Activated CD8-positive, alpha-beta memory T cell treated with anti-CD3 and anti-CD28 coated beads, Interleukin-2, amount 50 U/mL, for 1 hour (primary cell): ENCODE data around the gene RPS15.

Source experiments
- DNase-seq: peaks from one replicate; pipeline ENCODE4 v3.0.0-alpha.2; 2020; ENCODE audit errors: extremely low read depth

The RPS15 gene

DNA sequence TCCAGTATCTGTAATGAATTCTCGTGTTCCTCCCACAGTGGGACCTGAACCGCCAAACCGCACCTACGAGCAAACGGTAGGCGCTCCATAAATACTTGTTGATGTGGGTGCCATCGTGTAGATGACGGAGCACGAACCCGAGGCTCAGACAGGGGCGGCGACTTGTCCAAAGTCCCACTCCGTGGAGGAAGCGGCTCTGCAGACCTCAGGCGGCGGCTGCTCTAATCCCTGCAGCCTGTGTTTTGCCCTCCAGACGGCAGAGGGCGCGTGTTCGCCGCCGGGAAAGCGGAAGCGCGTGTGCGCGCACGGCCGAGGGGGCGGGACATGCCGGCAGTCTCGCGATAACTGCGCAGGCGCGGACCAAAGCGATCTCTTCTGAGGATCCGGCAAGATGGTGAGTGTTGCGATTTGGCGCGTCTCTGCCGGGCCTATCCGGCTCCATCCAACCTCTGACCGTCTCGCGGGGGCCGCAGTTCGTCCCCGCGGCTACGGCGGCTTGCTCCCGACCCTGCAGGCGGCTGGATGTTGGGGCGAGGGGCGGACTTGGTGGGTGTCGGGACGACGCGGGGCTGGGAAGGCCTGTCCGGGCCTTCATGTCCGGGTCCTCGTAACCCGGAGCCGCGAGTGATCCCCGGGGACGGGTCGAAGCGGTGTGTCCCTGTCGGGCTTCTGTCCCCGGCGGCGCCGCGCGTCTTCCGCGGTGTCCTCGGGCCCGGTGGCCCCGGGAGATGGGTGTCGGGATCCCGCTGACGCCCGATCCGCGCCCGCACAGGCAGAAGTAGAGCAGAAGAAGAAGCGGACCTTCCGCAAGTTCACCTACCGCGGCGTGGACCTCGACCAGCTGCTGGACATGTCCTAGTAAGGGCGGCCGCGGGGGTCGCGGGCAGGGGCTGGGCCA, at the start of gene RPS15:
Gene RPS15 (plus strand): TSS at position 362 of the 898 bp plus-strand sequence. CDS start 30 bp downstream, at position 392.
- DNase-seq = peak; percentile 87

DNA sequence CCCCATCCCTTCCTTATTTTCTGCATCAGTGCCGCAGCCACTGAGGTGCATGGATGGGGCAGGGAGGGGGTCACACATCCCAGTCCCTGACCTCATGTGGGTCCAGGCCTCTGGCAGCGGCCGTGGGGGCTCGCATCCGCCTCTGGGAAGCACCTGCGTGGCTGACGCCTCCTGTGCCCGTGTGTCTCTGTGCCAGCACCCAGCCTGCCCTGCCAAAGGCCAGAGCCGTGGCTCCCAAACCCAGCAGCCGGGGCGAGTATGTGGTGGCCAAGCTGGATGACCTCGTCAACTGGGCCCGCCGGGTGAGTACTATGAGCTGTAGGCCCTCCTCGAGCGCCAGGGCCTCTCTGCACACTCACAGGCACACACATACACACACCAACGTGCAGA, 49.6 kb upstream of the RPS15 start:
- DNase-seq = no peak

DNA sequence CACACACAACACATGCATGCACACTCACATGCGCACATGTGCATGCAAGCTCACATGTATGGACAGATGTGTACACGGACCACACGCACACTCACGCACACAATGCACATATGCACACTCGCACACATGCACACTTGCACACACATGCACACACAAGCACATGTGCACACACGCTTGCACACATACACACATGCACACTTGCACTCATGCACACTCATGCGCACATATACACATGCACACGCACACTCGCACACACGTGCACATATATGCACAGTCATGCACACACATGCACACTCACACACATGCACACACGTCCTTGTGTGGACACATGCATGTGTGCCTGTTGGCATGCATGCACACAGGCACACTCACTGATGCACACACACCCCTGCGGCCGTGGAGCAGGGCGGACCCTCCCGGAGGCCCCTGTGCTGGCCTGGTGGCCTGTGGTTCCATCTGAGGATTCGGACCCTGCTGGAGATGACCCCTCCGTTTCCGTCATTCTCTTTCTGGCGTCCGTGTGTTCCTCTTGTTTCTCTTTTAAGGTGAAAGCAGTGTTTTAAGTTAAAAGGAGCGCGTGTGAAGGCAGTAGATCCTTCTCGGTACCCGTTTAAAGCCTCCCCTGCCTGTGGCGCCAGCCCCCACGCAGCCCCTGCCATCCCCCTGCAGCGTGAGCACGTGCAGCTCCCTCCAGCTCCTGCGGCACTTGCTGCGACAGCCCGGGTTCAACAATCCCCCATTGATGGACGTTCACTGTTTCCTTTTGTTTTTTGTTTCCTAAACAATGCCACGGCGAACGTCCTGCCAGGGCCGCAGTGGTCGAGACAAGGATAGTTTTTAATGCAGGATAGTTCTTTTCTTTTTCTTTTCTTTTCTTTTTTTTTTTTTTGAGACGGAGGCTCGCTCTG, 48.9 kb upstream of the RPS15 start:
- no peak for DNase-seq

DNA sequence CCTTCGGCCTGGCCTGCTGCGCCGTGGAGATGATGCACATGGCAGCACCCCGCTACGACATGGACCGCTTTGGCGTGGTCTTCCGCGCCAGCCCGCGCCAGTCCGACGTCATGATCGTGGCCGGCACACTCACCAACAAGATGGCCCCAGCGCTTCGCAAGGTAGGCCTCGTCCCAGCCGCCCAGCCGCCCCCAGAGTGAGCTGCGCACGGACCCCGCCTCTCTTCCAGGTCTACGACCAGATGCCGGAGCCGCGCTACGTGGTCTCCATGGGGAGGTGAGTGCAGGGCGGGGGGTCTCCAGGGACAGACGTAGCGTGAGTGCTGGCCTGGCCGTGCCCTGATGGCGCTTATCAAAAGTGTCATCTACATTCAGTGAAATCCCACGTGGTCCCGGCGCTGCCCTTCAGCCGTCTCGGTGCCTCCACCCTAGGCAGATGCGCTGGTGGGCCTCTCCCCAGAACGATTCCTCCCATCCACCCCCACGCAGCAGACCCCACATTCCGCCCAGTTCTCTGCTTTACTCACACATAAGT, 47.2 kb upstream of the RPS15 start:
- no peak for DNase-seq

DNA sequence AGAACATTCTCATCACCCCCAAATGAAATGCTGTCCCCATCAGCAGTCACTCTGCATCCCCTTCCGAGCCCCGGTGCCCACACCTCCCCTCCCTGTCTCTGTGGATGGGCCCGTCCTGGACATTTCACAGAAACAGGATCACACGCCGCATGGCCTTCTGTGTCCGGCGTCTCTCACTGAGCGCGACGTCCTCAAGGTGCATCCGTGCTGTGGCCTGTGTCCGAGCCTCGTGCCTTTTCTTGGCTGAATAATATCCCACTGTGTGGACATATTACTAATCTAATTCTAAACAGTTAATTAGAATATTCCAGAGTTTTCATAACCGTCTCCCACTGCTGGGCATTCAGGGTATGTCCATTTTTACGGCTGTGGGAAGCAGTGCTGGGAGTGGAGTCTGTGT, 45.8 kb upstream of the RPS15 start:
- no peak for DNase-seq

DNA sequence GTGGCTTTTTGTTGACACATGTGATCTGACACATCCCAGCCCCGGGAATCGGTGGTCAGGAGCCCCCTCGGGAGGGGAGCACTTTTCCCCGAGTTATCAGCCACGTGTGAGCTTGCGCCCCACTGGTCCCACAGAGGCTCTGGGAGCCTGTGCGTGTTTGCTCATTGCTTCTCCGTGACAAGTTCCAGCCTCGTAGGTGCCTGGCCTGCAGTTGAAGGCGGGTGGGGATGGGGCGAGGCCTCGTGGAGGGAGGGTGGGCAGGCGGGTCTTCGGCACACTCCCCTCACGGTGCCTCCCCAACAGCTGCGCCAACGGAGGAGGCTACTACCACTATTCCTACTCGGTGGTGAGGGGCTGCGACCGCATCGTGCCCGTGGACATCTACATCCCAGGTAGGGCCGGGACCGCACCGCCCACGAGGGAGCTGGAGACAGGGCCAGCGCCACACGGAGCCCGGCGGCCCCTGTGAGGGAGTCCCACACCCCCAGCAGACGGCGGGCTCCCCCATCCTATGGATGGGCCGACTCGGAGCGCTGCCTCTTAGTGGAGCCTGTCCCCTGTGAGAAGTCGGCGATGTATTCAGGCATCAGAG, 45.2 kb upstream of the RPS15 start:
- no peak for DNase-seq

DNA sequence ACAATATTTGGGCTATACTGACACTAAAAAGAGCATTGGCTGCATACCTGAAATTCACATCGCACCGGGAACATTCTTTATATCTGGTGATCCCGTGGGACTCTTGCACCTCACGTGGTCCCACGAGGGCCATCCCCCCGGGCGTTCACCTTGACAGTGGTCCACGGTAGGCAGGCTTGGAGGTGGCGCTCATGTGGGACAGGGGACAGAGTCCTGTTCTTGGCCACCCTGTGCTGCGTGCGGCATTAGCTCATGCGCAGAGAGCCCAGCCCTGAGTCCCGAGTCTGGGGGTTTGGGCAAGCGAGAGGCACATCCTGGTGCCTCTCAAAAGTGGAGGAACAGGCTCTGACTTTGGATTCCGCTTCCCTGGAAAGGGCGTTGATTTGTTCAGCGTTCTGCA, 44.4 kb upstream of the RPS15 start:
- no peak for DNase-seq

DNA sequence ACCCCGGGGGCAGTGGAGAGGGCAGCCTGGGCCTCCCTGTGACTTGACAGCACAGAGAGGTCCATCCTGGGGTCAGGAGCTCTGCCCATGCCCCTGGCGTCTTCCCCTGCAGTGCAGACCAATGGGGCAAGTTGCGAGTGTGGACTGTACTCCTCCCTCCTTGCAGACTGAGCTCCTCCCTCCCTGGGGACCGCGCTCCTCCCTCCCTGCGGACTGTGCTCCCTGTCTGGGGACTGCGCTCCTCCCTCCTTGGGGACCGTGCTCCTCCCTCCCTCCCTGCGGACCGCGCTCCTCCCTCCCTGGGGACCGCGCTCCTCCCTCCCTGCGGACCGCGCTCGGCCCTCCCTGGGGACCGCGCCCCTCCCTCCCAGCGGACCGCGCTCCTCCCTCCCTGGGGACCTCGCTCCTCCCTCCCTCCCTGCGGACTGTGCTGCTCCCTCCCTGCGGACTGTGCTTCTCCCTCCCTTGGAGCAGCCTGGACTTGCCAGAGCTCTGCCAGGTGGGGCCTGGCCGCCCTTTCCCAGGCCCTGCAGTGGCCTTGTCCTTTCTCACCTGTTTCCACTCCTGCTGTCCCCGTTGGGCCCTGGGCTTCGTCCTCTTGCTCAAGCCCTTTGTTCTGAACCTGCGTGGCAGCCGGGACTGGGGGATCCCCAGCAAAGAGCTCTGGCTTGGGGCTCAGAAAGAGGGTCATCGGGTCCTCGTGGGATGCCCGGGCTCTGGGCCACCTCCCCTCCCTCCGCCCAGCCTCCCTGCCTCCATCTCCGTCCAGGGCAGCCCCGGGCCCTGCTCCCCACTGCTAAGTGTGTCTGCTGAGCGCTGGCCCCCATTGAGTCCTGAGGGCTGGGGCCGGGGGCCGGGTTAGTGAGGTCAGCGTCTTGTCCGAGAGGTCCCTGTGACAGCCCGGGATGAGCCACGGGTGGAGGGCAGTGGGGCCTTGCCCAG, 43.7 kb upstream of the RPS15 start:
- DNase-seq = no peak

DNA sequence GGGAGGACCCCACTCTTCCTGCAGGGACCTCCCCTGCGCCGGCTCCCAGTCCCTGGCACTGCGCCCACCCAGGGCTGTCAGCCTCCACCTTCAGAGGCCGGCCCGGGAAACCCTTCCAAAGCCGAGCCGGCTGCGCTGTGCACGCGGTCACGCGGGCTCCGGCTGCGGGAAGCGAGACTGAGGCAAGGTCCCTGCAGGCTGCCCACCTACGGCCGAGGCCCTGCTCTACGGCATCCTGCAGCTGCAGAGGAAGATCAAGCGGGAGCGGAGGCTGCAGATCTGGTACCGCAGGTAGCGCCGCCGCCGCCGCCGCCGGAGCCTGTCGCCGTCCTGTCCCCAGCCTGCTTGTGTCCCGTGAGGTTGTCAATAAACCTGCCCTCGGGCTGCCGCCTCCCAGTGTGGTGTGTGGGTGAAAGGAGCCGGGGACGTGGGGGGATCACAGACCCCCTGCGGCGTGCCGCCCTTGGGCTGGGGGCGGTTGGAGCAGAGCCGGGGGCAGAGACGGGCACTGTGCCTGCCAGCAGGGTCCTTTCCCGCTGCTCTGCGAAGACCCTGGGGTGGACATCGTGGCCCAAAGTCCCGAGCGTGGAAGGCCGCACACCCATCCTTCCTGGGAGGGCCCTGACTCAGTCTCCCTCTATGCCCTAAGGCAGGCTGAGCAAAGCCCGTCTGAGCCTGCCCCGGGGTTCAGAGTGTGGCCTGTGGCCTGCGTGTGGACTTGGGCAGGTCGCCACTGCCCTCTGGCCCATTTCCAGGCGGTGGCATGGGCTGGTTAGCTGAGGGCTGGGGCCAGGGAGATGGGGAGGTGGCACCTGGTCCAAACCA, 42.8 kb upstream of the RPS15 start:
- no peak for DNase-seq

DNA sequence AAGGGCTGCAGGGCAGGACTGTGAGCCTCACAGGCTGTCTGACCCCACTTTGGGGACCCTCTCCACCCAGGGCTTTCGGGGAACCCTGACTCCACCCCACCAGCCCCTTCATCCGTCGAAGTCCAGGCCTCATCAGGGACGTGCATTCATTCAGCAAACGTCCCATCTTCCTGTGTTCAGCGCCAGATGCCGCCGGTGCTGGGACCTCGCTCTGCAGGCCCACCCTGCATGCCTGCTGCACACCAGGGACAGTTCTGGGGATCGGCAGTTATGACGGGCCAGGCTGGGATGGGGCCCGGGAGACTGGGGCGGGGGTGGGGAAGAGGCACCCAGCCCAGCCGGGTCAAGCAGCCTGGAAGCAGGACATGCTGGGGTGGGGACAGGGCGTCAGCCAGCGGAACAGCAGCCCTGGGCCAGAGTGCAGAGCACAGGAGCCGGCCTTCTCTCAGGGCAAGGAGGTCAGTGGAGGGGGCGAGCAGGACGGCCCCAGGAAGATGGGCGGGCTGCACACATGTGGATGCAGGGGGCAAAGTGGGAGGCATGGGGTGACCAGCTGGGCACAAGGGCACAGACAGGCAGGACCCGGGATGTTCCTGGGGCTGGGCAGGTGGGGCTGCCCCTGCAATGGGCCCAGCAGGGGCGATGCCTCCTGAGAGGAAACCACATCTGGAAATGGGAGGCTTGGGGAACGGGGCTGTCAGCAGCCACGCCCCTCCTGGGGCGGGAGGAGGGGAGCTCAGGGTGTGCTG, 42.0 kb upstream of the RPS15 start:
- no peak for DNase-seq

DNA sequence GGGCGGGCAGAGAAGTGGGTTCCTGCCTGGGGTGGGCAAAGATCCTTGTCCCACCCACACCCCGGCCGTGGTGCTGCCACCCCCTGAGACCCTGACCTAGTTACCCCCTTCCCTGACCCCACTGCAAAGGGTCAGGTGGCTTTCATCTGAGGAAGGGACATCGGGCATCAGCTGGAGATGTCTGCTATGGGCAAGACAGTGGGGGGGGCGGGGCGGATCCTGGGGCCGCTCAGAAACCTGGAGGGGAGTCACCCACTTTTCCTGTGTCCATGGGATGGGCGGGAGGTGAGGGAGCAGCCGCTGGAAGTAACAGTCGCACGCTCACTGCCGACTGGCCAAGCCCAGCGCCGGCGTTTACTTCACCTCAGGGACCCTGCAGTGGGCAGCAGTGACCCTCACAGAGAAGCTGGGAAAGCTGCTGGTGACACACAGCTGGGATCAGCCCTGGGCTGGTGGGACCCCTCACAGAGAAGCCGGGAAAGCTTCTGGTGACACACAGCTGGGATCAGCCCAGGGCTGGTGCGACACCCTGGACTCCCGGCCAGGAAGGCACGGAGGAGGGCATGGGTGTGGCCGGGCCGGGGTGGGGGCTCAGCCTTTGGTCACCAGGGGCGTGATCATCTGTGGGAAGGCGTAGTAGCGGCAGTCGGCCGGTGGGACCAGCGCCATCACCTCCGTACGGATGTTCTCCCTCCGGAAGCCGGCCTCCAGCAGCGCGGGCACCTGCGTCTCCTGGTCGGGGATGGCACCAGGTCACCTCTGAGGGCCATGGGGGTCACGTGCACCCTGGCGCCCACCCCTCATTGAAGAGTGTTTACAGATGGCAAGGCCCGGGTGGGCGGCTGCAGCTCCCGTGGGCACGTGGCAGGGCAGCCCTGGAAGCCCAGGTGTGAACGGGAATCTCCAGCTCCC, 41.2 kb upstream of the RPS15 start:
- no peak for DNase-seq

DNA sequence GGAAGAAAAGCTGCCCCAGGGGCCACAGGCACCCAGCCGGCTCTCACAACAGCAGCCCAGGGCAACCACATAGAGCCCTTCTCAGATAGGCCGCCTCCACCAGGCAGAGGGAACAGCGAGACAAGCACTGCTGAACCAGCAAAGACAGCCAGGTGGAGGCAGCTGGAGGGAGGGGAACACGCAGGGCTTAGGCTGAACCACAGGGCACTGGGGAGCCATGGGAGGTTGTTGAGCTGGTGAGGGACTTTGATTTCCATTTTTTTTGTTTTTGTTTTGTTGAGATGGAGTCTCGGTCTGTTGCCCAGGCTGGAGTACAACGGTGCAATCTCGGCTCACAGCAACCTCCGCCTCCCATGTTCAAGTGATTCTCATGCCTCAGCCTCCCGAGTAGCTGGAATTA, 40.4 kb upstream of the RPS15 start:
- DNase-seq = no peak

DNA sequence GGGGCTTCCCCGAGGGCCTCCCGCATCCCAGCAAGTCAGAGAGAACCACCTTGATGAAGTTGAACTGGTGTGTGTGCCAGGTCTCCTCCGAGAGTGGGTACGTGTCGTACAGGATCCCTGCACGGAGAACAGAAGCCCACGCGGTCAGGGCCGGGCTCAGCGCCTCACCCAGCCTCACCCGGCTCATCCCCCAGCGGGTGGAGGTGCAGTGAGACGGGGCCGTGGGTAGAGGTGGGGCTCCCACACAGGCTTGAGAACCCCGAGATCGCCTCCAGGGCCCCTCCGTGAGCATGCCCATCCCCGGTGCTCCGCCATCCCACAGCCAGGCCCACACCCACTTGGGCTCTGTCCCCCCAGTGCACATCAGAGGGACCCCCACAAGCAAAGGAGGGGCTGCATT, 39.1 kb upstream of the RPS15 start:
- DNase-seq = no peak

DNA sequence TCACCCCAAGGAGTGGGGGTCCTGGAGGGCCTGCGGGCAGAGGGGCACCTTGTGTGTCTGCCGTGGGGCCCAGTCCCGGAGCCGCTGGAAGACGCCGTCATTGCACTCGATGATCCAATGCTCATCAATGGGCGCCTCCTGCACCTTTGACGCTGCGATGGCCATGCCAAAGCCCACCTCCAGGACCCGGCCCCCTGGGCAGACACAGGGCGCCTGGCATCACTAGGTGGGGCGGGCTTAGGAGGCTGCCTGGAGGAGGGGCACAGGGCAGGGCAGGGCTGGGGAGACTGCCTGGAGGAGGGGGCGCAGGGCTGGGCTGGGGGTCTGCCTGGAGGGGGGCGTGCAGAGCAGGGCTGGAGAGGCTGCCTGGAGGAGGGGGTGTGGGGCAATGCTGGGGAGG, 38.5 kb upstream of the RPS15 start:
- DNase-seq = no peak

DNA sequence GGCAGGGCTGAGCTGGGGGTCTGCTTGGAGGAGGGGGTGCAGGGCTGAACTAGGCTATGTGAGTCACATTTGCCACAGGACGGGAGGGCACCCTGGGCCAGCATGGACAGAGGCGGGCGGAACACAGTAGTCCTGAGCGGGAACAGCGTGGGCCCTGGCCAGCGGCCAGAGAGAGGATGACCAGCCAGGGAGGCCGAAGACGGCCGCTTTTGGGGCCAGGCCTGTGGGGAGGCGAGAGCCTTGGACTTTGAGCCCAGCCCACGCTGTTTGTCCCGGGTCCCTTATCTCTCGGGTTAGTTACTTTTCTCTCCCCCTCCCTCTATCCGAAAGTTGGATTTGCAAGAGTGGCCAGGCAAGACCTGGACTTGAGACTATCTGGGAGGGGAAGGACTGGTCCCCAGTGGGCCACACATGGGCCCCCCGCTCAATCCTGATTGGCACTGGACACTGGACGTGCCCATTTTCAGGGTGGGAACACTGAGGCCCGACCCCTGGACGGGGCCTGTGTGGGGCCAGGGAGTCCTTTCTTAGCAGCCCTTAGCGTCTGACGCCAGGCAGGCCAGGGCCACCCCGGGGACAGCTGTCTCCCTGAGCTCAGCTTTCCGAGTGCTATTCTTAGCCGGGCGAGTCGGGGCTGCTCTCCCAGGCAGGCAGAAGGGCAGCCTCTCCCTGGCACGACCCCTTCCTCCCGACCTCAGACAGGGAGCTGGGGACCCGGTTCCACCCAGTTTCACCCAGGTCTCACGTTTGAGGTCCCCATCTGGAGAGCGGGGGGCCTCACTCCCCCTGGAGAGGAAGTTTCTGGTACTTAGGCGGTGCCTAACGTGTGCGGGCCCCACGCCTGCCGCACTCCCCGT, 37.7 kb upstream of the RPS15 start:
- DNase-seq = no peak

DNA sequence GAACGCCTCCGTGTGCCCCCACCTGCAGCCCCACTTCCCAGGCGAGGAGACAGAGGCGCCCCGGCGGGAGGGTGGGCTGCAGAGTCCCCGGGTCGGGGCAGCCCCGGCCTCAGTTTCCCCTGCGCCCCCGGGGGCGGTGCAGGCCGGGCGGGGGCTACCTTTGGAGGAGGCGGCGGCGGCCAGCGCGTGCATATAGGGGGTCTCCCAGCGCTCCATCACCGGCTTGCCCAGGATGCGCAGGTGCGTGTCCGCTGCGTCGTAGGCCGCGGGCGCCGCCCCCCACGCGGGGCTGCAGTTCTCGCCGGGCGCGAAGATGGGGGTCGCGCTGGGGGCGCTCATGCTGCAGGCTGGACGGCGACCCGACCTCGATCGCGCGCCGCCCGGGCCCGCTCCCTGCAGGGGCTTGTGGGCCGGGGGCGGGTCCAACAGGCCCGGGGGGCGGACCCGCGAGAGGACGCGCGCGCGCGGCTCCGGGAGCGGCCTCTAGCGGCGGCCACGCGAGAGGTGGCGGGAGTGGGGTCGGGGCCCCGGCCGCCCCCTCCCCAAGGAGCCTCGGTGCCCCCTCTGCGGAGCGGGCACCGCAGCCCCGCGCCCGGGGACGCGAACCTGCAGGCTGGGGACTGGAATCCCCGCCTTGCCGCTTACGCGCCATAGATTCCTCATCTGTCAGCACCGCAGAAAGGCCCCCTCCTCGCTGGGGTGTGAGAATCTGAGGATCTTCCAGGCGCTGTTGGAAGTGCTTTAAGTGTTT, 36.9 kb upstream of the RPS15 start, which contains the start of gene GAMT:
Gene GAMT (minus strand): TSS at position 405 of the 751 bp plus-strand sequence. CDS start 66 bp downstream, at position 339.
- DNase-seq = no peak

DNA sequence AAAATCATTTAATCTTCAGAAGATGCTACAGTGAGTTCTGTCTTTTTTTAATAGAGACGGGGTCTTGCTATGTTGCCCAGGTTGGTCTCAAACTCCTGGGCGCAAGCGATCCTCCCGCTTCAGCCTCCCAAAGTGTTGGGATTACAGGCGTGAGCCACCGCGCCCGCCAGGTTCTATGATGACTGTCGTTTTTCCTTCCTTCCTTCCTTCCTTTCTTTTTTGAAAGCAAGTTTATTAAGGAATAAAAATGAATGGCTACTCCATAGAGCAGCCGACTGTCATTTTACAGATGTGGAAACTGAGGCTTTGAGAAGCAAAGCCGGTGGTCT, 36.3 kb upstream of the RPS15 start:
- no peak for DNase-seq
